Prostate gland (tissue), 2 donors: ENCODE results near the gene HOXA3. TPM values are rescaled to one million over a fixed set of nuclear protein-coding genes. Genes with fewer than 3 reads are reported as not detected.

ENCODE experiments used
- DNase-seq: peaks from one replicate; pipeline ENCODE4 v3.0.0-alpha.2; 2019; ENCODE audit warnings: low spot score
- H3K27ac ChIP-seq, 2 donors: fragments of 200-600 bp; sonication (generic); 2 replicates each; pipeline ENCODE4 v1.5.1; 2017 to 2019
- H3K27me3 ChIP-seq: fragments of 200-600 bp; sonication (generic); replicated peaks from 2 replicates; pipeline ENCODE4 v1.5.1; 2019; ENCODE audit not compliant: insufficient read depth
- H3K36me3 ChIP-seq, 2 donors: fragments of 200-600 bp; sonication (generic); 1 replicate in 1 of 2; 2 replicates in 1 of 2; pipeline versions ENCODE4 v1.5.1 to v1.8.1; 2017 to 2019
- H3K4me1 ChIP-seq: fragments of 200-600 bp; sonication (generic); replicated peaks from 2 replicates; pipeline ENCODE4 v1.5.1; 2019
- H3K4me3 ChIP-seq, 2 donors: fragments of 200-600 bp; sonication (generic); 2 replicates each; pipeline ENCODE4 v1.5.1; 2017 to 2019
- H3K9me3 ChIP-seq: fragments of 200-600 bp; sonication (generic); 2 replicates; pipeline ENCODE4 v1.5.1; 2017
- POLR2A ChIP-seq: fragments of 450-650 bp; IDR thresholded peaks from one replicate; pipeline ENCODE4 v1.6.1; 2016; ENCODE audit warnings: antibody characterized with exemption, mild to moderate bottlenecking
- POLR2AphosphoS5 ChIP-seq: sonication (generic); formaldehyde crosslinking; IDR thresholded peaks from one replicate; pipeline ENCODE4 v1.6.1; 2017; ENCODE audit warnings: antibody characterized with exemption
- WGBS: methylation state at CpG from one replicate; pipeline ENCODE4 v1.1.5; 2018; 5-methylcytosine and 5-hydroxymethylcytosine counted together
- intact Hi-C: fragments of 100-400 bp; cut with DNase I; formaldehyde crosslinking; loops from one replicate; pipeline ENCODE4 v1.14.2; 2022
- total RNA-seq, 2 donors: library from RNA; depleted of rRNA; stranded (reverse); fragments of >200 nt; gene quantifications; one replicate each; pipeline ENCODE4 v1.1.0, GENCODE V29; 2016
- TF ChIP-seq, protein P1 (sequence below), 4 experiments: fragments of 200-600 bp in 2 of 4; fragments of 450-650 bp in 2 of 4; sonication (generic) in 2 of 4; IDR thresholded peaks; 1 replicate in 3 of 4; 2 replicates in 1 of 4; pipeline ENCODE4 v1.5.1; 2016 to 2019; ENCODE audit warnings: antibody characterized with exemption in 4 of 4, mild to moderate bottlenecking in 2 of 4, moderate library complexity in 2 of 4

HOXA3 gene
- total RNA-seq, 2 donors from 2014 or later, result 2.8 to 3.1 TPM

DNA sequence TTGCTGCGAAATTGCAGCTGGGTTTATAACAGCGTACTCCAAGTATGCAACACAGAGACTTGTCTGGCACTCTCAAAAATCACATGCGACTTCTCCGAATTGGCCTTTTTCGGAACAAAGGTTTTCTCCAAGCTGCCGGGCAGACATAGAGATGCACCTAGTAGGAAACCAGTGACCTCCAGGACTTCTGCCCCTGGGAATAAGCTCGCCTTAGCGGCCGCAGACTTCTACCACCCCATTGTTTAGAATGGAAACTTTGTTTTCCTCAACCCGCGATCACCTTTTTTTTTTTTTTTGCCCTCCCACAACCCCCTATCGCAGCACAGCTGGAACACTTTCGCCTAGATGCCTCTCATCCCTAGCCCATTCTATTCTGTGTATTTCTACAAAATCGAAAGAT lies 26.6 kb upstream of the HOXA3 start:
- DNase-seq, result no peak
- no peaks in the 10 kb centered on the region for H3K36me3 ChIP-seq
- 14% methylated on average over 14 of the region's 14 CpGs for WGBS

GRCh38 chr7:27178366-27178765 lies 26.0 kb upstream of the HOXA3 start:
- DNase-seq, result no peak
- no peaks in the 10 kb centered on the region for H3K36me3 ChIP-seq
- intact Hi-C loops, result no loop called here
- peak overlapping the region; percentile 61 to 80 for H3K4me3 ChIP-seq
- peak overlapping the region; percentile 96 for H3K27ac ChIP-seq
- H3K9me3 ChIP-seq, result no peaks in the 10 kb centered on the region
- no peak for TF ChIP-seq POLR2AphosphoS5
- TF ChIP-seq POLR2A, result no peak
- TF ChIP-seq, protein P1, sequence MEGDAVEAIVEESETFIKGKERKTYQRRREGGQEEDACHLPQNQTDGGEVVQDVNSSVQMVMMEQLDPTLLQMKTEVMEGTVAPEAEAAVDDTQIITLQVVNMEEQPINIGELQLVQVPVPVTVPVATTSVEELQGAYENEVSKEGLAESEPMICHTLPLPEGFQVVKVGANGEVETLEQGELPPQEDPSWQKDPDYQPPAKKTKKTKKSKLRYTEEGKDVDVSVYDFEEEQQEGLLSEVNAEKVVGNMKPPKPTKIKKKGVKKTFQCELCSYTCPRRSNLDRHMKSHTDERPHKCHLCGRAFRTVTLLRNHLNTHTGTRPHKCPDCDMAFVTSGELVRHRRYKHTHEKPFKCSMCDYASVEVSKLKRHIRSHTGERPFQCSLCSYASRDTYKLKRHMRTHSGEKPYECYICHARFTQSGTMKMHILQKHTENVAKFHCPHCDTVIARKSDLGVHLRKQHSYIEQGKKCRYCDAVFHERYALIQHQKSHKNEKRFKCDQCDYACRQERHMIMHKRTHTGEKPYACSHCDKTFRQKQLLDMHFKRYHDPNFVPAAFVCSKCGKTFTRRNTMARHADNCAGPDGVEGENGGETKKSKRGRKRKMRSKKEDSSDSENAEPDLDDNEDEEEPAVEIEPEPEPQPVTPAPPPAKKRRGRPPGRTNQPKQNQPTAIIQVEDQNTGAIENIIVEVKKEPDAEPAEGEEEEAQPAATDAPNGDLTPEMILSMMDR (IDR thresholded peaks at IDR 0.05), result no peak
- H3K4me1 ChIP-seq, result no peaks in the 10 kb centered on the region
- 30% methylated on average over 6 of the region's 6 CpGs for WGBS
- H3K27me3 ChIP-seq, result no peaks in the 10 kb centered on the region

More for the DNA sequence above, 26.6 kb upstream of the HOXA3 start:
- H3K27ac ChIP-seq, result peak overlapping the region; percentile 96
- H3K4me1 ChIP-seq, result no peaks in the 10 kb centered on the region
- no peaks in the 10 kb centered on the region for H3K9me3 ChIP-seq
- intact Hi-C loops, result no loop called here
- TF ChIP-seq, protein P1 (IDR thresholded peaks at IDR 0.05), result no peak
- no peak for TF ChIP-seq POLR2A
- no peak for TF ChIP-seq POLR2AphosphoS5
- no peaks in the 10 kb centered on the region for H3K27me3 ChIP-seq
- H3K4me3 ChIP-seq, result peak overlapping the region; percentile 61 to 80

- no peak for DNase-seq
- no peaks in the 10 kb centered on the region for H3K36me3 ChIP-seq
- intact Hi-C loops, result no loop called here
- H3K4me3 ChIP-seq, result peak overlapping the region; percentile 61 to 80
- H3K4me1 ChIP-seq, result no peaks in the 10 kb centered on the region
- H3K27ac ChIP-seq, result peak overlapping the region; percentile 96
- 23% methylated on average over 5 of the region's 5 CpGs for WGBS
- H3K9me3 ChIP-seq, result no peaks in the 10 kb centered on the region
- H3K27me3 ChIP-seq, result no peaks in the 10 kb centered on the region
- TF ChIP-seq, protein P1 (IDR thresholded peaks at IDR 0.05), result peak in 1 of 4 experiments; percentile 24
- TF ChIP-seq POLR2A (no peak), POLR2AphosphoS5 (no peak)
Measured at GRCh38 chr7:27177795-27178320, 25.5 kb upstream of the HOXA3 start.

GRCh38 chr7:27176962-27177794 lies 24.8 kb upstream of the HOXA3 start:
- no peak for TF ChIP-seq POLR2AphosphoS5
- TF ChIP-seq, protein P1 (IDR thresholded peaks at IDR 0.05), result no peak
- no peak for TF ChIP-seq POLR2A
- Histone ChIP-seq H3K9me3 (no peaks in the 10 kb centered on the region), H3K27ac (peak overlapping the region; percentile 96), H3K4me1 (no peaks in the 10 kb centered on the region), H3K27me3 (no peaks in the 10 kb centered on the region), H3K4me3 (peak overlapping the region; percentile 61 to 80), H3K36me3 (no peaks in the 10 kb centered on the region)
- DNase-seq, result no peak
- intact Hi-C loops, result no loop called here
- WGBS, result 29% methylated on average over 22 of the region's 22 CpGs

- intact Hi-C loops, result no loop called here
- Histone ChIP-seq H3K36me3 (no peaks in the 10 kb centered on the region), H3K27ac (peak overlapping the region; percentile 96), H3K4me1 (no peaks in the 10 kb centered on the region), H3K9me3 (no peaks in the 10 kb centered on the region), H3K27me3 (no peaks in the 10 kb centered on the region), H3K4me3 (peak overlapping the region; percentile 61 to 80)
- WGBS, result 34% methylated on average over 3 of the region's 3 CpGs
- DNase-seq, result no peak
- TF ChIP-seq POLR2AphosphoS5, result no peak
- TF ChIP-seq, protein P1 (IDR thresholded peaks at IDR 0.05), result no peak
- TF ChIP-seq POLR2A, result no peak
Measured at GRCh38 chr7:27176524-27176845, 24.1 kb upstream of the HOXA3 start.
